HG03558 (cell line): ENCODE data around the gene VARS2.
"Not testable (repeated sequence)": the region's sequence is repeated elsewhere in the genome, so short reads cannot be mapped to it uniquely, and the experiment has no call there.

Experiments used
- ATAC-seq: cut with Tn5 transposase; IDR thresholded peaks from one replicate; pipeline ENCODE4 v1.9.1; 2021; ENCODE audit warnings: moderate number of reproducible peaks; ENCODE audit not compliant: unreplicated experiment; ENCODE audit errors: extremely low read depth

The VARS2 gene

DNA sequence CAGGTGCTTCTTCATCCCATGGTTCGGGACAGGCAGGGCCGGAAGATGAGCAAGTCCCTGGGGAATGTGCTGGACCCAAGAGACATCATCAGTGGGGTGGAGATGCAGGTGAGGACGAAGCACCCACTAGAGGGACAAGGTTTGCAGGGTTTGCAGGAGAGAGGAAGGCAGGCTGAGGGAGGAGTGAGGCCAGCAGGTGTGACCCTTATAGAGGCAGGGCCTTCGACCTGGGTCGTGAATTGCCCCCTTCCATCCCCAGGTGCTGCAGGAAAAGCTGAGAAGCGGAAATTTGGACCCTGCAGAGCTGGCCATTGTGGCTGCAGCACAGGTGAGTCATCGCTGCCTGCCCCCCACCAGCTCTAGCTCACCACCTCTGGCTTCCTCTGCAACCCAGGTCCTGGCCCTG is 8.4 kb downstream of the VARS2 start:
- ATAC-seq: no peak

- ATAC-seq: not testable (repeated sequence)
Observed at GRCh38 chr6:30924040-30924627, 10.1 kb downstream of the VARS2 start.

- no peak for ATAC-seq
Observed at GRCh38 chr6:30926644-30927043, 12.6 kb downstream of the VARS2 start.

DNA sequence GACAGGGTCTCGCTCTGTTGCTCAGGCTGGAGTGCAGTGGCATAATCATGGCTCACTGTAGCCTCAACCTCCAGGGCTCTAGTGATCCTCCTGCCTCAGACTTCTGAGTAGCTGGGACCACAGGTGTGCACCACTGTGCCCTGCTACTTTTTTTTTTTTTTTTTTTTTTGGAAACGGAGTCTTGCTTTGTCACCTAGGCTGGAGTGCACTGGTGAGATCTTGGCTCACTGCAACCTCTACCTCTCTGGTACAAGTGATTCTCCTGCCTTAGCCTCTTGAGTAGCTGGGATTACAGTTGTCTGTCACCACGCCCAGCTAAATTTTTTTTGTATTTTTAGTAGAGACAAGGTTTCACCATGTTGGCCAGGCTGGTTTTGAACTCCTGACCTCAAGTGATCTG is 13.0 kb downstream of the VARS2 start:
- not testable (repeated sequence) for ATAC-seq

GRCh38 chr6:30928677-30929076 is 14.6 kb downstream of the VARS2 start:
- ATAC-seq: no peak

- ATAC-seq: no peak
Observed at GRCh38 chr6:30930506-30930905, 16.5 kb downstream of the VARS2 start.

DNA sequence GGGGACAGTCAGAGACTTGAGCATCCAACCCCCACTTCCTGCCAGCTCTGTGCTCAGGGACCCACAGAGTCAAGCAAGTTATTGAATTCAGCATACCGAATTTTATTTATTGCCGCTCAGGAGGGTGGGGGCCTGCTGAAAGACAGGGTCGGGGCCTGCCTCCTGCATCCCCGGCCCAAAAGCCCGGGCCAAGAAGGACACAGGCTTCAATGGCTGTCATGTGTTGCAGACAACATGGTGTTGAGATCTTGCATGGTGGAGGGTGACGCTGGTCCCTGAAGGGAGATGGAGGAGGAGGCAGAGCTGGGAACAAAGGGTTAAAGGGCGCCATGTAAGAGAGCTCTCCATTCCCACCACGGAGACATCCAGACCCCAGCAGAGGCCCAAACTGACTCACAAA is 17.2 kb downstream of the VARS2 start:
- no peak for ATAC-seq

GRCh38 chr6:30931969-30932645 is 18.1 kb downstream of the VARS2 start, which contains the start of gene SFTA2:
Gene SFTA2, minus strand, starts transcription at chr6:30932170. Its CDS starts 74 bp downstream, at chr6:30932096.
- no peak for ATAC-seq

- ATAC-seq: no peak
Observed at GRCh38 chr6:30932665-30933365, 18.8 kb downstream of the VARS2 start.

GRCh38 chr6:30935018-30935417 is 21.0 kb downstream of the VARS2 start:
- no peak for ATAC-seq

DNA sequence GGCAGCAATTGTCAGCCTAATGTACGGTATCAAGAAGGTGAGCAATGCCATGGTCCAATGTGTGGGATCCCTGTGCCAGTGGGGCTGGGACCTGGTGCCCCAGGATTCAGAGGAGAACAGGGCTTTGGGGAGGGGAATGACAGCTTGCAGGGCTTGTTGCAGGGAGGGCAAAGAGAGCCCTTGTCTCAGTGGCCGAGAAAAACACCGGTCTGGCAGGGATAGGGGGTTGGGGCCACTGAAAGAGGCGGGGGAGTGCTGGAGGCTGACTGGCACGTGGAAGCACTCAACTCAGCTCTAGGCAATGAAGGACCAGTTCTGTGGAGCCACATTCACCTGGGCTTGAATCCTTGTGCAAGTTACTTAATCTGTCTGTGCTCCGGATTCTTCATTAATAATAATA is 23.2 kb downstream of the VARS2 start:
- no peak for ATAC-seq

DNA sequence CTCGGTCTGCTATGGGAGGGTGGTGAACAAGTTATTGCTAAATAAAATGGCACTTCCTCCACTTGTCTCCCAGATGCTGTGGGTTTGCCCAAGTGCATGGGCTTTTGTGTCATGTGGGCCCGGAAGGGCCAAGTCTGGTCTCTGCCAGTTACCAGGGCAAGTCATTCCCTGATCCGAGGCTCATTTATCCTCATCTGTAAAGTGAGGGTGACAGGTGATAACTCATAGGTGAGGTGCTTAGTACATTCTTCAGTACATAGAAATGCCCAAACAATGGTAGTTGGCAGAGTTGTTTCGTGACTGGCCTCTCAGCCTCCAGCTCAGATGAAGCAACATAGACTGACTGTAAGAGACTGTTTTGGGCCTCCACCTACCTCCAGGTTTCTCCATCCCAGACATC is 24.7 kb downstream of the VARS2 start:
- ATAC-seq: no peak

DNA sequence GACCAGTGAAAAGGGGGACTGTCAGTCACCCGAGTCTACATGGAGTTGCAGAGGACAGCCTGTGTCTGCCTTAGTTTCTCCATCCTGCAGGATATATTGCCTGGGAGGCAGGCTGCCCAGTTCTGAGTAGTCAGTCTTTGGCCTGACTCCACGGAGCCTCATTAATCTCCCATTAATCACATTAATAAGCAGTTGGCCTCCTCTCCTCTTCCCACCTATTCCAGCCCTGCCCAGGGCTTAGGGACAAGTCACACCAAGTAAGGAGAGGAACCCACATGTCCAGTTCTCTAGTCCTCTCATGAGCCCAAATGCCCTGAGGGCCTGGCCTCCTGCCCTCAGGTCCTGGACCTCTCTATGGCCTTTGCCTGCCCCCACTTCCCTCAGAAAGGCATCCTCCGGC is 25.4 kb downstream of the VARS2 start:
- no peak for ATAC-seq

DNA sequence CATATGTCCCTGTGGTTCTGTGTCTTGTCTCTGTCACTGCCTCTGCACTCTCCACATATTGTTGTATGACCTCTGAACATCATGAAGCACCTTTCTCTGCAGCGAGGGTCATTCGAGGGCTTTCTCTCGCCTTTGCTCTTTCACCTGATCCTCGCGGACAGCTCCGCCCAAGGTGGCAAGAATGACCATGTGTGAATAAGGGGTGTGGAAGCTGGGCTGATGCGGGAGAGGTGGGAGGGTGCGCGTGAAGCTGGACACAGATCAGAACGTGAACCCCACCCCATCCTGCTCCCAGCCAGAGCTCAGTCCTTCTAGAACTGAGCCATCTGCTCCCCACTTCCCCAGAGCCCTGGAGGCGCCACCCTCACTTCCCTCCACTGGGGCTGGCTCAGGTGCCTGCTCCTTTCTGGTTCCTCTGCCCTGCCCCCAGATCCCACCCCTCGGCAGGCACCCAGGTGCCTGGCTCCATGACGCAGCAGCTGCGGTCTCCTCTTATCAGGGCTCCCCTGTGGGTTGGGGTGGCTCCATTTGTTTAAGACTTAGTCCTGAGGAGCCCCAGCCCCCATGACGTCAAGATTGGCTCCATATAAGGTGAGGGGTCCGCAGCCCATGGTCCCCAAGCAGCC is 26.4 kb downstream of the VARS2 start, which contains the start of gene MUCL3:
MUCL3 (plus strand) TSS at position 613 of the 626 bp plus-strand sequence. CDS start 27 bp downstream, outside the sequence.
- ATAC-seq: no peak

GRCh38 chr6:30942338-30943060 is 28.5 kb downstream of the VARS2 start:
- no peak for ATAC-seq

DNA sequence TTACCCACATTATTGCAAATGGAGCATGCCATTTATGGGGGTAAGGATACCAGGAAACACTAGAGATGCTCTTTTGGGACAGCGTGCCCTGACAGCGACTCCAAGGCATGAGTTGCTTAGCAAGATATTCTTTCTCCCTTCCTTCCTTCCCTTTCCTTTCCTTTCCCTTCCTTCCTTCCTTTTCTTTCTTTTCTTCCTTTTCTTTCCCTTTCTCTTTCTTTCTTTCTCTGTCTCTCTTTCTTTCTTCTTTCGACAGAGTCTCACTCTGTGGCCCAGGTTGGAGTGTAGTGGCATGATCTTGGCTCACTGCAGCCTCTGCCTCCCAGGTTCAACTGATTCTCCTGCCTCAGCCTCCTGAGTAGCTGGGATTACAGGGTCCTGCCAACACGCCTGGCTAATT is 30.0 kb downstream of the VARS2 start:
- no peak for ATAC-seq

DNA sequence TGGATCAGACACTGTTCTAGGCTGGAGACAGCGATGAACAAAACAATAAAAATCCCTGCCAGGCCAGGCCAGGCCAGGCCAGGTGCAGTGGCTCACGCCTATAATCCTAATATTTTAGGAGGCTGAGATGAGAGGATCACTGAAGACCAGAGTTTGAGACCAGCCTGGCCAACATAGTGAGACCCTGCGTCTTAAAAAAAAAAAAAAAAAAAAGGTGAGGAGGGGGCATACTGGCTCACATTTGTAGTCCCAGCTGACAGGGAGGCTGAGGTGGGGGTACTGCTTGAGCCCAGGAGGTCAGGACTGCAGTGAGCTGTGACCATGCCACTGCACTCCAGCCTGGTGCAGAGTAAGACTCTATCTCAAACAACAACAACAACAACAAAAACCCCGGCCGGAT is 31.2 kb downstream of the VARS2 start:
- ATAC-seq: no peak

DNA sequence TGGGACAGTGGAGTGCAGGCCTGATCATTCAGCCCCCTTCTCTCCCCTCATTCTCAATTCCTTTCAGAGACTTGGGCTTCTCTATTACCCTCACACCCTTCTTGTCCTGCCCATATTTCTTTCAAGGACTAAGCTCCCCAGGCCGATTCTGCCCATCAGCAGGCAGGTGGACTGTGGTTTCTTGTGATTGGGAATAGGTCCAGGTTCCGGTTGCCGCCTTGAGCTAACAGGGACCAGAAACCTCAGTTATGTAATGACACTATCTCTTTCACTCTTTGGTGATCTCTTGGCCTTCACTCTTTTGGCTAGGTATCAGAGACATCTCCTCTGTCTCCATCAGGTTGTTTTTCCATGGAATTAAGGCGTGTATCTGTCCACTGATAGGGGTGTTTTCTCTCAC is 33.2 kb downstream of the VARS2 start:
- ATAC-seq: no peak

- no peak for ATAC-seq
Observed at GRCh38 chr6:30948811-30949210, 34.8 kb downstream of the VARS2 start.

DNA sequence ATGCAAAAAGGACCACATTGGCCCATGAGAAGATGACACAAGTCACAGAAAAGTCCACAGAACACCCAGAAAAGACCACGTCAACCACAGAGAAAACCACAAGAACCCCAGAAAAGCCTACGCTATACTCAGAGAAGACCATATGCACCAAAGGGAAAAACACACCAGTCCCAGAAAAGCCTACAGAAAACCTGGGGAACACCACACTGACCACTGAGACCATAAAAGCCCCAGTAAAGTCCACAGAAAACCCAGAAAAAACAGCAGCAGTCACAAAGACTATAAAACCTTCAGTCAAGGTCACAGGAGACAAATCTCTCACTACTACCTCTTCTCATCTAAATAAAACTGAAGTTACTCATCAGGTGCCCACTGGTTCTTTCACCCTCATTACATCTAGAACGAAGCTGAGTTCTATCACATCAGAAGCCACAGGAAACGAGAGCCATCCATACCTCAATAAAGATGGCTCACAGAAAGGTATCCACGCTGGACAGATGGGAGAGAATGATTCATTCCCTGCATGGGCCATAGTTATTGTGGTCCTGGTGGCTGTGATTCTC is 38.0 kb downstream of the VARS2 start:
- no peak for ATAC-seq
